Ishikawa (cell line): Measurements from ENCODE around the gene ZCCHC14.
A peak's percentile ranks its signal among the peaks of the same experiment; 100 is the strongest.

Experiments used
- CEBPB ChIP-seq: IDR thresholded peaks from 2 replicates; pipeline ENCODE4 v1.6.1; 2012
- CREB1 ChIP-seq: IDR thresholded peaks from 2 replicates; pipeline ENCODE4 v1.6.1; 2012; ENCODE audit warnings: low read depth
- EGR1 ChIP-seq: IDR thresholded peaks from 2 replicates; pipeline ENCODE4 v1.6.1; 2012
- EP300 ChIP-seq: IDR thresholded peaks from 2 replicates; pipeline ENCODE4 v1.6.1; 2012; ENCODE audit warnings: borderline replicate concordance
- FOXM1 ChIP-seq: IDR thresholded peaks from 2 replicates; pipeline ENCODE4 v1.6.1; 2012; ENCODE audit warnings: low read depth, borderline replicate concordance
- NFIC ChIP-seq: IDR thresholded peaks from 2 replicates; pipeline ENCODE4 v1.6.1; 2012
- RAD21 ChIP-seq: IDR thresholded peaks from 2 replicates; pipeline ENCODE4 v1.6.1; 2012; ENCODE audit warnings: low read depth
- TAF1 ChIP-seq: IDR thresholded peaks from 2 replicates; pipeline ENCODE4 v1.6.1; 2012; ENCODE audit warnings: low read depth, mild to moderate bottlenecking
- TCF12 ChIP-seq: IDR thresholded peaks from 2 replicates; pipeline ENCODE4 v1.6.1; 2012; ENCODE audit warnings: low read depth
- TEAD4 ChIP-seq: IDR thresholded peaks from 2 replicates; pipeline ENCODE4 v1.6.1; 2012
- YY1 ChIP-seq: IDR thresholded peaks from 2 replicates; pipeline ENCODE4 v1.6.1; 2012; ENCODE audit warnings: low read depth
- ZBTB7A ChIP-seq: IDR thresholded peaks from 2 replicates; pipeline ENCODE4 v1.6.1; 2012; ENCODE audit warnings: low read depth
- TF ChIP-seq, protein P1 (sequence below): IDR thresholded peaks from 2 replicates; pipeline ENCODE4 v1.6.1; 2012; ENCODE audit warnings: low read depth, mild to moderate bottlenecking
- TF ChIP-seq, protein P2 (sequence below): IDR thresholded peaks from 2 replicates; pipeline ENCODE4 v1.6.1; 2012
- TF ChIP-seq, protein P3 (sequence below): IDR thresholded peaks from 2 replicates; pipeline ENCODE4 v1.6.1; 2012

Gene ZCCHC14

DNA sequence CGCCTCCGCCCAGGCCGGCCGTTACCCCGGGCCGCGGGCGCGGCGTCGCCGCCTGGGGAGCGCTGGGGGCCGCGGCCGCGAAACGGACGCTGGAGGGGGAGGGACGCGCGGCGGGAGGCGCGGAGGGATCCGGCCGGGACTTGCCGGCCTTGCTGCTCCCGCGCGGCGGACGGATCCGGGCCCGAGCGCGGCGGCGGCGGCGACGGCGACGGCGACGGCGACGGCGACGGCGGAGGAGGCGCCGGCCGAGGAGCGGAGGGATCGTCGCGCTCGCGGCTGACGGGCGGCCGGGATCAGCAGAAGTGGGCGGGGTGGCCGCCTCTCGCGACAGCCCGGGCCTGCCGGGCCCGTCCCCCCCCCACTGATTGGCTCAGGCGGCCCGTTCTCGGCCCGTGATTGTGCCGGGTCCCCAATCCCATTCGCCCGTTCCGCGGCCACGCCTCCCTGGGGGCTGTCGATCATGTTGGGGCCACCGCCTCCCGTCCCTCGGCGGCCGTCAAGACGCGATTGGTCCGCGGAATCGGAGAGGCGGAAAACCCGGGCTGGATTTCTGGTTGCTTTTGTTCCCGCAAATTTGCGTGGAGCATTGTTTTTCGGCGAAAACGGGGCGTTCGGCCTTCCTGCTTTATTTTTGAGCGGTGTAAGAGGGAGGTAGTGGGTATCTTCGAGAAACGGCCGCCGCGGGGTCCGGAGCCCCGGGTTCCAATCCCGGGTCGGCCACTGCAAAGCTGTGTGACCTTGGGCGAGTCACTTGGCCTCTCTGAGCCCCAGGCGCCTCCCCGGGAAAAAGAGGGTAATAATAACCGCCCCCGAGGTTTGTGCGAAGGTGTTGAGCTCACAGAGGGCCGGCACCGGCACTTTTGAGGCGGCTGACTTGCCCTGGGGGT, at the start of gene ZCCHC14:
Gene ZCCHC14 (minus strand): TSS at position 304 of the 887 bp plus-strand sequence. CDS start 786 bp downstream, outside the sequence.
- peak; percentile 58; the same call in 1 of the 2 replicates for TF ChIP-seq TAF1
- 0 out of 2 replicates have a peak, but pooled peaks have one; percentile 5 for TF ChIP-seq YY1
- TF ChIP-seq, protein P1, sequence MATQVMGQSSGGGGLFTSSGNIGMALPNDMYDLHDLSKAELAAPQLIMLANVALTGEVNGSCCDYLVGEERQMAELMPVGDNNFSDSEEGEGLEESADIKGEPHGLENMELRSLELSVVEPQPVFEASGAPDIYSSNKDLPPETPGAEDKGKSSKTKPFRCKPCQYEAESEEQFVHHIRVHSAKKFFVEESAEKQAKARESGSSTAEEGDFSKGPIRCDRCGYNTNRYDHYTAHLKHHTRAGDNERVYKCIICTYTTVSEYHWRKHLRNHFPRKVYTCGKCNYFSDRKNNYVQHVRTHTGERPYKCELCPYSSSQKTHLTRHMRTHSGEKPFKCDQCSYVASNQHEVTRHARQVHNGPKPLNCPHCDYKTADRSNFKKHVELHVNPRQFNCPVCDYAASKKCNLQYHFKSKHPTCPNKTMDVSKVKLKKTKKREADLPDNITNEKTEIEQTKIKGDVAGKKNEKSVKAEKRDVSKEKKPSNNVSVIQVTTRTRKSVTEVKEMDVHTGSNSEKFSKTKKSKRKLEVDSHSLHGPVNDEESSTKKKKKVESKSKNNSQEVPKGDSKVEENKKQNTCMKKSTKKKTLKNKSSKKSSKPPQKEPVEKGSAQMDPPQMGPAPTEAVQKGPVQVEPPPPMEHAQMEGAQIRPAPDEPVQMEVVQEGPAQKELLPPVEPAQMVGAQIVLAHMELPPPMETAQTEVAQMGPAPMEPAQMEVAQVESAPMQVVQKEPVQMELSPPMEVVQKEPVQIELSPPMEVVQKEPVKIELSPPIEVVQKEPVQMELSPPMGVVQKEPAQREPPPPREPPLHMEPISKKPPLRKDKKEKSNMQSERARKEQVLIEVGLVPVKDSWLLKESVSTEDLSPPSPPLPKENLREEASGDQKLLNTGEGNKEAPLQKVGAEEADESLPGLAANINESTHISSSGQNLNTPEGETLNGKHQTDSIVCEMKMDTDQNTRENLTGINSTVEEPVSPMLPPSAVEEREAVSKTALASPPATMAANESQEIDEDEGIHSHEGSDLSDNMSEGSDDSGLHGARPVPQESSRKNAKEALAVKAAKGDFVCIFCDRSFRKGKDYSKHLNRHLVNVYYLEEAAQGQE: 0 out of 2 replicates have a peak, but pooled peaks have one; percentile 22
- TF ChIP-seq EGR1: no peak
- TF ChIP-seq FOXM1: no peak
- TF ChIP-seq, protein P2, sequence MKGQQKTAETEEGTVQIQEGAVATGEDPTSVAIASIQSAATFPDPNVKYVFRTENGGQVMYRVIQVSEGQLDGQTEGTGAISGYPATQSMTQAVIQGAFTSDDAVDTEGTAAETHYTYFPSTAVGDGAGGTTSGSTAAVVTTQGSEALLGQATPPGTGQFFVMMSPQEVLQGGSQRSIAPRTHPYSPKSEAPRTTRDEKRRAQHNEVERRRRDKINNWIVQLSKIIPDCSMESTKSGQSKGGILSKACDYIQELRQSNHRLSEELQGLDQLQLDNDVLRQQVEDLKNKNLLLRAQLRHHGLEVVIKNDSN: peak; percentile 43; the same call in 1 of the 2 replicates

DNA sequence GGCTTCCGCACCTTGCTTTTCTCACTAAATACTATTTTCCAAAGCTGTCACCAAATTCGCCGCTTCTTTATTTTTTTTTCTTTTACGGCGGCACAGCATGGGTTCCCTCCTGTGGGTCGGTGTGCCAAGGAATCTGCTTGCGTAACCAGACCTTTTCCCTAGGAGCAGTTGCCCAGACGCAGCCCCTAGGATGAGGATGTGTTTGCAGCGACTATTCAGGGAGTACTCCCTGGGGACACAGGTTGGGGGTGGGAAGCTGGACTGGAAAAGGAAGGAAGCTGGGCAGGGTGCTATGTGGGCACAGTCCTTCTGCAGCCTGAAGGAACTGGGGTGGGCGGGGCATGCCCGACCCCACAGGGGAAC, 49.0 kb upstream of the ZCCHC14 start:
- TF ChIP-seq NFIC (0 out of 2 replicates have a peak, but pooled peaks have one; percentile 22), YY1 (no peak), CEBPB (peak; percentile 76)

DNA sequence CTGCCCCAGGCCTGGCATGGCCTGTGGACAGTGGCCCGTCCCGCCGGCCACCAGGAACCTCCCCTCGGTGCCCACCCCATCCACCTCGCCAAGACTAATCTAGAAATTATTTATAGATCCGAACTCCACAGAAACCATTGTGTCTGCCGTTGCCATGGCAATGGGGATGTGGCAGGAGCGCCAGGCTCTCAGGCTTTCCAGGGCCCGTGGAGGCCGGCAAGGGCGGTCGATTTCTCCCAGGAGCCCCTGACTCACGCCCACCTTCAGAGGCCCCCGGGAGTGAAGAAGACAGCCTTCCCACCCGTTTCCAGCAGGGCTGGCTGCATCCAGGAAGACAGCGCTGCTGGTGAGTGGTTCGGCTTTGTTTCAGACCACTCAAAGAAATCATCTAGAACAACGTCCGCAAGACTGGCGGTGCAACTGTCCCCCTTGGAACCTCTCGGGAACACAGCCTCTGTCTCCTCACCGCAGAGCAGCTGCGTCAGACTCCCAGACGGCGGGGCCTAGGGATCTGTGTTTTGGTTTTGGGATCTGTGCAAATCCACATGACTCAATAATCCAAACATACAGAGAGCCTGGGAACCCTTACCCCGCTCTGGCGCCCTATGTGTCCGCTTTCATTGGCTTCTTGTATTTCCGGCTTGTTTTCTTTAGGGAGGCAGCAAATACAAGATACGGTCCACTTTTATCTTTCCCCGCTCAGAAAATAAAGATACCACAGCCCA, 48.5 kb upstream of the ZCCHC14 start:
- no peak for TF ChIP-seq FOXM1

DNA sequence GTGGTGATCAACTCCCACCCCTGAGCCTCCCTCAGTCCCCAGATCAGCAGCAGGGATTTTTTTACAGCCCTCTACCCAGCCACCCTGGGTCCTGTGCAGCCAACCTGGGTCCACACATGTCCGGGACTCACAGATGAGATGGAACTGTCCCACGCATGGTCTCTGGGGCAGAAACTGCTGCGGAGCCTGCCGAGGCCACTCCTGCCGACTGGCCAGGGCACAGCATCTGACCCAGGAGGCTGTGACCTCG, 48.0 kb upstream of the ZCCHC14 start:
- no peak for TF ChIP-seq TEAD4
- no peak for TF ChIP-seq EGR1
- TF ChIP-seq ZBTB7A: no peak
- TF ChIP-seq EP300: no peak
- no peak for TF ChIP-seq RAD21

DNA sequence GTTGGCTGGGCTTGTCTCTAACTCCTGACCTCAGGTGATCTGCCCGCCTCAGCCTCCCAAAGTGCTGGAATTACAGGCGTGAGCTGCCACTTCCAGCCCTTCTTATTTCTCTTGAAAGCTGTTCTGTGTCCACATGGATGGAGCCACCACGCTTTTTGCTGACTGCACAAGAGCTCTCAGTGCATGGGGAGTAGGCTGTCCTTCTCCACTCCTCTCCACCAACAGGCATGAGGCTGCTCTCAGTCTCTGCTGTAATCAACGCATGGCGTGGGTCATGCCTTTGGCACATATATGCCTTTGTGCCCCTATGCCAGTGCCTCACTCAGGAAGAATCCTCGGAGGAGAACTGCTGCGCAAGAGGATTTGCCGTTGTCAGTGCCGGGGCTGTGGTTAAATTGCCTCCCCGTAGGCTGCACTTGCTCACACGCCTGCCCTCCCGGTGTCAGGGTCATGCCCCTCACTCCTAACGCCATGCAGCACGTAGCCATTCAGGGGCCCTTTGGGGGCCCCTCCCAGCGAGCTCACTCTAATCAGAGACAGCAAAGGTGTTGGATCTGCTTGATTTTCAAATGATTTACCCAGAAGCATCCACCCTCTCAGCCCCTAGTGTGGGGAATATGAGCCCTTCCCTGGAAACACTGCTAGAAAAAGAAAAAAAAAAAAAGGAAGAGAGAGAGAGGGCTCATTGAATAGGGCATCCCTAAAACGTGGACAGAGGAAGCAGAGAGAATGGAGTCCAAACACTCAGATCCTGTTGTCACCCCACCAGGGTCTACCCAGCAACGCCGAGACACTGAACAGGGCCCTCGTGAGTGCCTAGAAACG, 47.5 kb upstream of the ZCCHC14 start:
- TF ChIP-seq, protein P3, sequence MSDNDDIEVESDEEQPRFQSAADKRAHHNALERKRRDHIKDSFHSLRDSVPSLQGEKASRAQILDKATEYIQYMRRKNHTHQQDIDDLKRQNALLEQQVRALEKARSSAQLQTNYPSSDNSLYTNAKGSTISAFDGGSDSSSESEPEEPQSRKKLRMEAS: no peak
- TF ChIP-seq CREB1 (no peak), TAF1 (no peak), RAD21 (no peak), EGR1 (no peak), NFIC (no peak), EP300 (no peak), FOXM1 (no peak), ZBTB7A (no peak), CEBPB (no peak)
- TF ChIP-seq, protein P2: no peak

DNA sequence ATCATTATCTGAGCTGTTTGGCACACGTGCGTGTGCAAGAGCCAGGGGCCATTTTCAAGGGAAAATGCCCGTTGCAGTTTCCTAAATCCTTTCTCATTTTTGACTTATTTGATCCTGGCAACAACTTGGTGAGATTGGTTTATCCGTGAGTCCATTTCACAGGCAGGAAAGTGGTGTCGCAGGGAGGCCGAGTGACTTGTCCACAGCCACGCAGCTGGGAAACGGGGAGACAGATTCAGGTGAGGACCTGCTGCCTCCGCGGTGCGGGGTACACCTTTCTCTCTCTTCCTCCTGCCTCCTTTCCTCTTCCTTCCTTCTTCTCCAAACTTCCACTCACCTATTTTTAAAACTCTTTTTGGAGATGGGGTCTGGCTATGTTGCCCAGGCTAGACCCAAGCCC, 46.3 kb upstream of the ZCCHC14 start:
- TF ChIP-seq EGR1 (no peak), CREB1 (no peak), EP300 (no peak), CEBPB (no peak), TAF1 (no peak), FOXM1 (no peak)

DNA sequence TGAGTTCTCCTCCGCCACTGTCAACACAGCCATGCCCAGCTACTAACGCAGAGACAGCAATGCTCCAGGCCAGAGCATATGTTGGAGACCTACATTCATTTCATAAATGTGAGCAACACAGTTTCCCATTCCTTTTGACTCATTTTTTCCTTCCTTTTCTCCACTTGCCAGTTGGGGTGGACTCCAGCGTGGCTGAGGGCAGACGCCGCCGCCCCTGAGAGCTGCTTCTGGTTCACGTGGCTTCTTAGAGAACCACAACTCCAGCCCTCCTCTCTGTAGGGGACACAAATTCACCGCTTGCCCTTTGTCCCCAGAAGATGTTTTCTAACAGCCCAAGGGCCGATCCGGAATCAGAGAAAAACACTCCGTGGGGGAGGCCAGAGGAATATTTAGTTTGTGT, 45.8 kb upstream of the ZCCHC14 start:
- no peak for TF ChIP-seq FOXM1
- TF ChIP-seq NFIC: no peak
- TF ChIP-seq ZBTB7A: no peak
- no peak for TF ChIP-seq CREB1
- TF ChIP-seq TAF1: no peak
- TF ChIP-seq EGR1: no peak
- TF ChIP-seq, protein P1: no peak
- TF ChIP-seq TCF12: no peak
- no peak for TF ChIP-seq RAD21
- TF ChIP-seq CEBPB: no peak
- TF ChIP-seq, protein P2: no peak
